BJ (cell line): ENCODE results near the gene RGS7. TPM values are rescaled to one million over a fixed set of nuclear protein-coding genes. Genes with fewer than 3 reads are reported as not detected.

Experiments used
- CTCF ChIA-PET: fragments of 350-600 bp; formaldehyde crosslinking; extraction: SDS; loops from one replicate; lab custom pipeline; 2021; ENCODE audit warnings: antibody characterized with exemption, inconsistent platforms; lab: Yijun Ruan, JAX
- POLR2A ChIA-PET: fragments of 300-600 bp; sonication (Branson Sonifier 250); formaldehyde crosslinking; extraction: SDS; loops from one replicate; lab custom pipeline; 2021; ENCODE audit warnings: antibody characterized with exemption; lab: Charles Lee
- DNase-seq: peaks from one replicate; pipeline ENCODE4 v3.0.0-alpha.2; 2011; ENCODE audit warnings: low read depth
- H3K27me3 ChIP-seq: 2 replicates; pipeline ENCODE4 v1.6.0; 2011; ENCODE audit warnings: low read length; ENCODE audit not compliant: control insufficient read depth, insufficient read depth
- H3K36me3 ChIP-seq: 2 replicates; pipeline ENCODE4 v1.5.1; 2011; ENCODE audit warnings: low read length; ENCODE audit not compliant: control insufficient read depth, insufficient read depth
- H3K4me3 ChIP-seq: 2 replicates; pipeline ENCODE4 v1.5.1; 2011; ENCODE audit warnings: low read depth, mild to moderate bottlenecking, control low read depth, low read length
- polyA plus RNA-seq: library from polyadenylated mRNA; depleted of rRNA; stranded (reverse); fragments of >200 nt; gene quantifications from 2 replicates; pipeline ENCODE4 v1.2.3, GENCODE V29; 2011
- TF ChIP-seq, protein P1 (sequence below): IDR thresholded peaks from 2 replicates; pipeline ENCODE4 v1.5.1; 2011; ENCODE audit warnings: low read depth, mild to moderate bottlenecking, control low read depth, inconsistent platforms, low read length, moderate library complexity; ENCODE audit not compliant: insufficient read depth

RGS7 gene
- polyA plus RNA-seq, 1 experiment, result 0.93 TPM

DNA sequence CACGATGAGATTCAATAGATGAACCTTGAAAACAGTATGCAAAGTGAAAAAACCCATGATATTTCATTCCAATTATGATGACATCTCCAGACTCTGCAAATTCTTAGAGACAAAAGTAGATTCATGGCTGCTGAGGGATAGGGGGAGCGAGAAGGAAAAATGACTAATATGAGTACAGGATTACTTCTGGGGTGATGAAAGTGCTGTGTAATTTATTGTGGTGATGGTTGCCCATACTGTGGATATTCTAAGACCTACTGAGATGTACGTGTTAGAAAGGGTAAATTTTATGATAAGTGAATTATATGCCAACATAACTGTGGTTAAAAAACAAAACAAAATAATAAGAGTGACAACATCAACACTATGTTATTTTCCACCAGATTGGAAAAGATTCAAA, 18.9 kb upstream of the RGS7 start:
- TF ChIP-seq, protein P1, sequence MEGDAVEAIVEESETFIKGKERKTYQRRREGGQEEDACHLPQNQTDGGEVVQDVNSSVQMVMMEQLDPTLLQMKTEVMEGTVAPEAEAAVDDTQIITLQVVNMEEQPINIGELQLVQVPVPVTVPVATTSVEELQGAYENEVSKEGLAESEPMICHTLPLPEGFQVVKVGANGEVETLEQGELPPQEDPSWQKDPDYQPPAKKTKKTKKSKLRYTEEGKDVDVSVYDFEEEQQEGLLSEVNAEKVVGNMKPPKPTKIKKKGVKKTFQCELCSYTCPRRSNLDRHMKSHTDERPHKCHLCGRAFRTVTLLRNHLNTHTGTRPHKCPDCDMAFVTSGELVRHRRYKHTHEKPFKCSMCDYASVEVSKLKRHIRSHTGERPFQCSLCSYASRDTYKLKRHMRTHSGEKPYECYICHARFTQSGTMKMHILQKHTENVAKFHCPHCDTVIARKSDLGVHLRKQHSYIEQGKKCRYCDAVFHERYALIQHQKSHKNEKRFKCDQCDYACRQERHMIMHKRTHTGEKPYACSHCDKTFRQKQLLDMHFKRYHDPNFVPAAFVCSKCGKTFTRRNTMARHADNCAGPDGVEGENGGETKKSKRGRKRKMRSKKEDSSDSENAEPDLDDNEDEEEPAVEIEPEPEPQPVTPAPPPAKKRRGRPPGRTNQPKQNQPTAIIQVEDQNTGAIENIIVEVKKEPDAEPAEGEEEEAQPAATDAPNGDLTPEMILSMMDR, result no peak
- no peak overlapping the region for H3K4me3 ChIP-seq
- CTCF ChIA-PET, result no interaction called here
- no peaks in the 10 kb centered on the region for H3K36me3 ChIP-seq
- DNase-seq, result no peak
- H3K27me3 ChIP-seq, result no peaks in the 10 kb centered on the region
- POLR2A ChIA-PET, result no interaction called here

DNA sequence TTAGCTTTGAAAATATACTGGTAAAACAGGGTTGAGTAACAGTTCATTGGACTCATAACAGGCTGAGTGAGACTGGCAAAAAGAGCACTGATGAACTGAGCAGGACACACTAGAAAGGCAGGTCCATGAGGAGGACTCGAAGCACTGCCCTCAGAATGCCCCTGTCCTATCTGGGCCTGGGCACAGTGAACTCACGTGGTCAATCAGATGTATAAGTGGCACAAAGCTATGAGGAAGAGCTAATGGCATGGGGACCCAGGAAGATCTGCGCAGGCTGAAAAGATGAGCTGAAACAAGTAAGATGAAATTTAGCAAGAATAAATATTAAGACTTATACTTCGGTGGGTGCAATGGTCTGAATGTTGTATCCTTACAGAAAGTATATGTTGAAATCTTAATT, 9.2 kb upstream of the RGS7 start:
- ChIA-PET CTCF (no interaction called here), POLR2A (no interaction called here)
- Histone ChIP-seq H3K27me3 (peaks cover 3% of the 10 kb centered on the region; the same call in 1 of the 2 replicates), H3K4me3 (no peak overlapping the region), H3K36me3 (no peaks in the 10 kb centered on the region)
- DNase-seq, result no peak
- TF ChIP-seq, protein P1, result no peak

DNA sequence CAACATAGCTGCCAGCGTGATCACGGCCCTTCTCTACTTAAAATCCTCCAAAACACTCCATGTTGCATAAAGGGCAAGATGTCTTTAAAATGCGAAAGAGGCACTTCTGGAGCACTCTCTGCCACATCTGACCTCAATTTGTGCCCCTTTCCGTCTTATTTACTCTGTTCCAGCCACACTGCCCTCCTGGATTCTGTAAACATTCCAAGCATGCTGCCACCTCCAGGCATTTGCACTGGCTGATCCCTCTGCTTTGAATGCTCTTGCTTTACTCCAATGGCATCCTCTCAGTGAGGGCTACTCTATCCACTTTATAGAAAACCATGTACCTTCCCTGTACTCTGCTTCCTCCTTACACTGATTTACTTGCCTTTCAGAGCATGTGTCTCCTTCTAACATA, 5.3 kb upstream of the RGS7 start:
- POLR2A ChIA-PET, result no interaction called here
- no peak for DNase-seq
- peaks cover 4% of the 10 kb centered on the region for H3K27me3 ChIP-seq
- H3K36me3 ChIP-seq, result no peaks in the 10 kb centered on the region
- TF ChIP-seq, protein P1, result no peak
- CTCF ChIA-PET, result no interaction called here
- no peak overlapping the region for H3K4me3 ChIP-seq

DNA sequence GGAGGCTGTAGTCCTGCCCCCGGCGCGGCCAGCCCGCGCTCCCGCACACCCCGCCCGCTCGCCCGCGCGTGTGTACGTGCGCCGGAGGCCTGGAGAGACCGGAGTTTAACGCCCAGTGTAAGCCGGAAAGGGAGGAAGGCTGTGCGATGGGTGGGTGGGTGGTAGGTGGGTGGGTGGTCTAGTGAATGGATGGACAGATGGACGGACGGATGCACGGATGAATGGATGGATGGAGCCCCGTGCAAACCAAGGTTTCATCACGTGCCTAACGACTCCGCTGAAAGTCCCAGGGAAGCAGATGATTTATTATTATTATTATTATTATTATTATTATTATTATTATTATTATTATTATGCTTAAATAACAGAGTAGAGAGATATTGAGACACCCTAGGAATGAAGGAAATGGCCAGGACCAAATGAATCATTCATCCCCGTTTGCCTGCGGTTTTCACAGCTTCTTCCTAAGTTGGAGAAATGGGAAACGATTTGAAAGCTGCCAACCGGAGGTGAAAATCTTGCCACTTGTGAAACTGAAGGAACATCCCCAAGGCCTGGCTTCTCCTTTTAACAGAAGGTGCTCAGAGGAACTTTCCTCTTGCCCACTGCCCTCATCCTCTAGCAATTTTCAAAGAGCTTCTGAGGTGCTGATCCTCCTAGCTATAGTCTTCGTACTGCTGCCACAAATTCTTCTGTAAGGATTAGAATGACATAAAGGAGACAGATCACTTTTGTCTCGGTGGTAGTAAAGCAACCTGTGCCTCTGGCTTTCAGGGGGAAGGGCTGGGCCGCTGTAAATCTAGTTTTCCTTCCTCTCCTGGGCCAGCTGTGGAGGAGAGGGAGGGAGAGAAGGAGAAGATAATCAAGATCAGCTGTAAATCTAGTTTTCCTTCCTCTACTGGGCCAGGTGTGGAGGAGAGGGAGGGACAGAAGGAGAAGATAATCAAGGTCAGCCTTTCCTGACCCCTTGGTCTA, 648 bp upstream of the RGS7 start:
- no peak for DNase-seq
- H3K27me3 ChIP-seq, result peaks cover 4% of the 10 kb centered on the region
- POLR2A ChIA-PET, result no interaction called here
- CTCF ChIA-PET, result interaction anchor here (1.4 kb wide), 1 partner anchor 12 kb away, joined by 4 read pairs; no protein-coding TSS in a partner anchor
- H3K36me3 ChIP-seq, result no peaks in the 10 kb centered on the region
- TF ChIP-seq, protein P1, result no peak
- peak overlapping the region; percentile 61 for H3K4me3 ChIP-seq

DNA sequence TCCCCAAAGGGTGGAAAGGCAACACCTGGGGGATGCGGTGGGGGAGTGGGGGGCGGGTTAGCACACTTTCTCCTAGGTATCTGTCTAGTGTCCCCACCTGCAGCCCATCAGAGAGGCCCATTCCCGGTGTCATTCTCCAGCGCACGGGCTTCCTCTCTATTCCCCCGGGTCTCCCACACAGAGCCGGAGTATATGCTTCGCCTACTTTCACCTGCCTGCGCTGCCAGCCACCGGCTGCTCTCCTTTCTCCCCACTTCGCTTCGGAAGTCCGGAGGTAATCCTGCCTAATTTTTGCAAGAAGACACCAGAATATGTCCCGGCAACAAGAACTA, 852 bp downstream of the RGS7 start:
- ChIA-PET POLR2A (no interaction called here), CTCF (no interaction called here)
- TF ChIP-seq, protein P1, result no peak
- peak overlapping the region; percentile 61 for H3K4me3 ChIP-seq
- DNase-seq, result no peak
- H3K36me3 ChIP-seq, result no peaks in the 10 kb centered on the region
- peaks cover 1% of the 10 kb centered on the region; the same call in 1 of the 2 replicates for H3K27me3 ChIP-seq
